GM19468 (cell line): Measurements from ENCODE around the gene FOXG1.

ENCODE experiments used
- ATAC-seq: cut with Tn5 transposase; IDR thresholded peaks from one replicate; pipeline ENCODE4 v1.9.1; 2021; ENCODE audit warnings: mild to moderate bottlenecking, moderate library complexity, moderate number of reproducible peaks; ENCODE audit not compliant: unreplicated experiment; ENCODE audit errors: extremely low read depth

The FOXG1 gene

GRCh38 chr14:28761438-28762291 is 4.9 kb upstream of the FOXG1 start:
- ATAC-seq = no peak

GRCh38 chr14:28762303-28762954 is 4.2 kb upstream of the FOXG1 start:
- ATAC-seq = no peak

- ATAC-seq = no peak
These were observed 3.6 kb upstream of the FOXG1 start for GRCh38 chr14:28762955-28763326.

GRCh38 chr14:28763751-28764256 is 2.8 kb upstream of the FOXG1 start:
- ATAC-seq = no peak

- ATAC-seq = no peak
These were observed 2.1 kb upstream of the FOXG1 start for GRCh38 chr14:28764257-28765160.

GRCh38 chr14:28765169-28765830 is 1.3 kb upstream of the FOXG1 start:
- ATAC-seq = no peak

- no peak for ATAC-seq
These were observed 637 bp upstream of the FOXG1 start for GRCh38 chr14:28765831-28766468.

- ATAC-seq = no peak
These were observed 654 bp downstream of the FOXG1 start for GRCh38 chr14:28767030-28767852.

GRCh38 chr14:28767853-28768741 is 1.5 kb downstream of the FOXG1 start:
- no peak for ATAC-seq

GRCh38 chr14:28769276-28769880 is 2.8 kb downstream of the FOXG1 start:
- no peak for ATAC-seq

- ATAC-seq = no peak
These were observed 3.5 kb downstream of the FOXG1 start for GRCh38 chr14:28770061-28770460.

- ATAC-seq = no peak
These were observed 4.0 kb downstream of the FOXG1 start for GRCh38 chr14:28770630-28771029.

- ATAC-seq = no peak
These were observed 4.6 kb downstream of the FOXG1 start for GRCh38 chr14:28771168-28771567.

- no peak for ATAC-seq
These were observed 6.0 kb downstream of the FOXG1 start for GRCh38 chr14:28772613-28773012.

GRCh38 chr14:28773176-28773575 is 6.6 kb downstream of the FOXG1 start:
- ATAC-seq = no peak

- peak; percentile 52 for ATAC-seq
These were observed 7.5 kb downstream of the FOXG1 start for GRCh38 chr14:28773861-28774691.
